Calu3 (cell line): Measurements from ENCODE around the gene ASF1B. TPM values are rescaled to one million over a fixed set of nuclear protein-coding genes. Genes with fewer than 3 reads are reported as not detected.

Experiments used
- BruUV-seq: library from RNA; stranded (reverse); fragments of 400-500 nt; replicated peaks from 2 replicates; lab custom pipeline; 2021; lab: Mats Ljungman, UMichigan
- CTCF ChIA-PET: fragments of 300-600 bp; sonication (Branson Sonifier 250); formaldehyde crosslinking; loops from one replicate; lab custom pipeline; 2022; ENCODE audit warnings: antibody characterized with exemption; lab: Charles Lee
- DNase-seq: peaks from one replicate; pipeline ENCODE4 v3.0.0; 2022
- H3K27ac Mint-ChIP-seq: one replicate; pipeline ENCODE4 v1.8.0; 2022; ENCODE audit warnings: mixed read lengths; ENCODE audit not compliant: unreplicated experiment
- H3K27me3 Mint-ChIP-seq: one replicate; pipeline ENCODE4 v1.8.0; 2022; ENCODE audit warnings: mixed read lengths; ENCODE audit not compliant: unreplicated experiment
- H3K36me3 Mint-ChIP-seq: one replicate; pipeline ENCODE4 v1.8.0; 2022; ENCODE audit warnings: mild to moderate bottlenecking, moderate library complexity, mixed read lengths; ENCODE audit not compliant: insufficient read depth, unreplicated experiment
- H3K4me1 Mint-ChIP-seq: one replicate; pipeline ENCODE4 v1.8.0; 2022; ENCODE audit warnings: mild to moderate bottlenecking, low read depth, mixed read lengths; ENCODE audit not compliant: unreplicated experiment
- H3K4me3 Mint-ChIP-seq: one replicate; pipeline ENCODE4 v1.8.0; 2022; ENCODE audit warnings: mild to moderate bottlenecking, low read depth, moderate library complexity, mixed read lengths; ENCODE audit not compliant: unreplicated experiment
- H3K9me3 Mint-ChIP-seq: one replicate; pipeline ENCODE4 v1.8.0; 2022; ENCODE audit warnings: low read depth, mixed read lengths; ENCODE audit not compliant: unreplicated experiment
- CTCF ChIP-seq: fragments of 200-600 bp; IDR thresholded peaks from one replicate; pipeline ENCODE4 v1.8.0; 2022; ENCODE audit warnings: antibody characterized with exemption; ENCODE audit not compliant: unreplicated experiment
- intact Hi-C: fragments of 100-400 bp; cut with micrococcal nuclease; formaldehyde crosslinking; loops from one replicate; pipeline ENCODE4 v1.10.0; 2022; ENCODE audit not compliant: unreplicated experiment
- total RNA-seq: library from RNA; stranded (reverse); gene quantifications from 2 replicates; pipeline ENCODE4 v1.2.3, GENCODE V29; 2022

ASF1B gene
- total RNA-seq, 1 experiment from 2014 or later, result 42.6 TPM

GRCh38 chr19:14091813-14092462, 44.5 kb downstream of the ASF1B start:
- CTCF ChIA-PET, result interaction anchor here (0.6 kb wide), 1 partner anchor 219 kb away, joined by 3 read pairs; no protein-coding TSS in a partner anchor
- no peak for DNase-seq
- H3K4me1 Mint-ChIP-seq, result peaks cover 8% of the 10 kb centered on the region
- H3K36me3 Mint-ChIP-seq, result peaks cover 39% of the 10 kb centered on the region
- H3K4me3 Mint-ChIP-seq, result peak overlapping the region; percentile 61
- peak overlapping the region; percentile 67 for H3K27ac Mint-ChIP-seq
- BruUV-seq, result TSS peak; percentile 64
- no peak for TF ChIP-seq CTCF
- intact Hi-C loops, result no loop called here
- H3K27me3 Mint-ChIP-seq, result no peaks in the 10 kb centered on the region
- H3K9me3 Mint-ChIP-seq, result no peaks in the 10 kb centered on the region

- peak overlapping the region; percentile 67 for H3K27ac Mint-ChIP-seq
- H3K9me3 Mint-ChIP-seq, result no peaks in the 10 kb centered on the region
- intact Hi-C loops, result no loop called here
- H3K36me3 Mint-ChIP-seq, result peaks cover 34% of the 10 kb centered on the region
- H3K4me1 Mint-ChIP-seq, result peaks cover 8% of the 10 kb centered on the region
- H3K27me3 Mint-ChIP-seq, result no peaks in the 10 kb centered on the region
- DNase-seq, result peak; percentile 80
- TF ChIP-seq CTCF, result no peak
- BruUV-seq, result no TSS peak
- peak overlapping the region; percentile 61 for H3K4me3 Mint-ChIP-seq
- CTCF ChIA-PET, result no interaction called here
These were observed 45.1 kb downstream of the ASF1B start for GRCh38 chr19:14091081-14091812.

- intact Hi-C loops, result no loop called here
- Mint-ChIP-seq H3K4me1 (peaks cover 8% of the 10 kb centered on the region), H3K27ac (peak within 1 kb of the TSS; percentile 67), H3K9me3 (no peaks in the 10 kb centered on the region), H3K36me3 (peaks cover 34% of the 10 kb centered on the region), H3K4me3 (peak within 1 kb of the TSS; percentile 61), H3K27me3 (no peaks in the 10 kb centered on the region)
- no TSS peak for BruUV-seq
- TF ChIP-seq CTCF, result no peak
- CTCF ChIA-PET, result no interaction called here
- DNase-seq, result no peak
These were observed 45.8 kb downstream of the ASF1B start, which contains the start of gene SAMD1 for GRCh38 chr19:14090509-14091080. Gene SAMD1, minus strand, starts transcription at chr19:14090751.

GRCh38 chr19:14089662-14090508, 46.5 kb downstream of the ASF1B start:
- CTCF ChIA-PET, result no interaction called here
- Mint-ChIP-seq H3K27ac (no peak overlapping the region), H3K27me3 (no peaks in the 10 kb centered on the region), H3K9me3 (no peaks in the 10 kb centered on the region), H3K4me1 (peaks cover 8% of the 10 kb centered on the region), H3K4me3 (peak overlapping the region; percentile 61), H3K36me3 (peaks cover 38% of the 10 kb centered on the region)
- DNase-seq, result peak; percentile 48
- BruUV-seq, result no TSS peak
- intact Hi-C loops, result no loop called here
- no peak for TF ChIP-seq CTCF
